ENCODE data around the gene ALDH4A1.

Gene ALDH4A1

DNA sequence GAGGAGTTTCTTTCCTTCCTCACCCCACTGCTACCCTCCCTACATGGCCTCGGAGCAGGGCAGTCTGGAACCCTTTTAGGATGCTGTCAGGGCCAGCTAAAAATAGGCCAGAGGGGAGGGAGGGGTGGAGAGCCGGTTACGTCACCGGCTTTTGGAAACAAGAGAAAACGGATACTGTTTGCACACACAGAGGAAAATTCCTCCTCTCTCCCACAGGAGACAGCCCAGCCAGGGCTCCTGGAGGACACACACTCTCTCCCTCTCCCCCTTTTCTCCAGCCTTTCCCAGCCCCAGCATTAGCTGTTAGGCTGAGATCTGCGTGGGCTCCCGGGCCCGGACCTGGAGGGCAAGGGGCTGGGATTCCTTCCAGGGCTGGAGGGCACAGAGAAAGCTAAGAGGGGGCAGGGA lies 20.0 kb upstream of the ALDH4A1 start:
- peak; percentile 89 for DNase-seq

GRCh38 chr1:18921516-18922251 lies 19.3 kb upstream of the ALDH4A1 start:
- DNase-seq = no peak

GRCh38 chr1:18920931-18921330 lies 18.6 kb upstream of the ALDH4A1 start:
- no peak for DNase-seq

- no peak for DNase-seq
Observed at GRCh38 chr1:18919956-18920355, 17.6 kb upstream of the ALDH4A1 start.

DNA sequence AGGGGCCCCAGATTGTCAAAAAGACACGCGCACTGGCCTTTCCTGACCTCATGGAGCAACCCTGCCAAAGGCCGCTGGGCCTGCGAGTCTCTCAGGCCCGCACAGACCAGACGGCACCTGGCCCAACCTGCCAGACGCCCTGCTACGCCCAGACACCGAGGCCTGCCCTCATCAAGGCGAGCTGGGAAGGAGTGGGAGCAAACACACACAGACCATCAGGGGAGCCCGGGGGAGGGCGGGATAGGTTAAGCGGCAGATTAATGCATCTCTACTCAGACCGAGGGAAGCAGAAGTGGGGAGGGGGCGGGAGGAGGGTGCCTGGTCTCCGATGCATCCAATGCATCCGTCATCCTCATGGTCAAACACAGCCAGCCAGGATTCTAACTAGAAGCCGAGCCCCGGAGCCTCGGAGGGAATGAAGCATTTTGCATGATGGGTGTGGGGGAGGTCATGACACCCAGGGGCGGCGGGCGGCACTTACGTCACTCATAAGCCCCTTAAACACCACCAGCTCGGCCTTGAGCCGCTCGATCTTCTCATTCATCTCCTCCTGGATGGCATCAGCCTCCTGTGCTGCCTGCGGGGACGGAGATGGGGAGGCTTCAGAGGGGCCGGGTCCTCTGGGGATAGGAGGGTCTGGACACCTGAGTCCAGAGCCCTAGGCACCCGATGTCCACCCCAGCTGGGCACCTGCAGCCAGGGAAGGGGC lies 17.0 kb upstream of the ALDH4A1 start:
- DNase-seq = no peak

- DNase-seq = no peak
Observed at GRCh38 chr1:18918417-18918816, 16.1 kb upstream of the ALDH4A1 start.

DNA sequence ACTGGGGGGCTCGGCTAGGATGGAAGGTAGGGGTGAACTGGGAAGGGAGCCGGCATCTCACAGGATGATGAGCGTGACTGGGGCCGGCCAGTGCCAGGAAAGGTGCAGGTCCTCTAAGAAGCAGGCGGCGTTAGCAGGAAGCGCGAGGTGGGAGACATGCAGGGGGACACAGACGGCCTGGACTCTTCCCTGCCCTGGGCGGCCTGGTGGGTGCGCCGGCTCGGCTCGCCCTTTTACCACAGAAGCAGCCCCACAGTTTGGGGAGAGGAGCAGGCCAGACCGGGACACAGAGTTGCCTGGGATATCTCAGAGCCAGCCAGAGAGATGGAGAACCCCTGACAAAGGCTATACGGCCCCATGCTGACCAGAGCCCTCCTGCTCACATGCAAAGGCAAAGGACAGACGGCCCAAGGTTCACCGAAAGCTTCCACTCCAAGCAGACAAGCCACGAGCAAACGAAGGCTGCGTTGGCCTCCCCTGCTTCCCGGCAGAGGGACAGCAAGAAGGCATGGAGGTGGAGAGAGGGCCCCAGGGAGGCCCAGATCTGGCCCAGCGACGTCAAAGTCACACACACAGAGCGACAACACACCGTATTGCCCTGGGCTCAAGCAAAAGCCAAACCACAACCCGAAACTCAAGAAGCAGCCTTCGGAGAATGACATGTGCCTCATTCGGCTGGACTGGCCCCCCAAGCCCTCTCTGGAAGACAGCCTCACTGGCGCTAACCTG lies 14.9 kb upstream of the ALDH4A1 start:
- no peak for DNase-seq

DNA sequence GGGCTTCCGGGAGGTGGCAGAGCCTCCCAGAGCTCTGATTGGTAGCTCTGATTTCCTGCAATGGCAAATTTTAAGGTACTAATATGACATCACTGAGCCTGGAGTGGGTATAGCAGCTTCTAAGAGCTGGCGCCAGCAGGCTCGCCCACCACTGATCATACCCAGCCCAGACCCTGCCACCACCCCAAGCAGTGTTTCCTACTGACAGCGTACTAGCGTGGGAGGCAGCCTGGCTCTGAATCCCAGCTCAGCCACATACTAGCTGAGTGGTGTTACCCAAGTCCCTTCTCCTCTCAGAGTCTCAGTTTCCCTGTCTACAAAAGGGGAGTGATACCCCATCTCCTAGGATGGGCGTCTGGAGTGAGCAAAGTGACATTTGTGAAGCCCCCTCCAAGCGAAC lies 13.0 kb upstream of the ALDH4A1 start:
- no peak for DNase-seq

DNA sequence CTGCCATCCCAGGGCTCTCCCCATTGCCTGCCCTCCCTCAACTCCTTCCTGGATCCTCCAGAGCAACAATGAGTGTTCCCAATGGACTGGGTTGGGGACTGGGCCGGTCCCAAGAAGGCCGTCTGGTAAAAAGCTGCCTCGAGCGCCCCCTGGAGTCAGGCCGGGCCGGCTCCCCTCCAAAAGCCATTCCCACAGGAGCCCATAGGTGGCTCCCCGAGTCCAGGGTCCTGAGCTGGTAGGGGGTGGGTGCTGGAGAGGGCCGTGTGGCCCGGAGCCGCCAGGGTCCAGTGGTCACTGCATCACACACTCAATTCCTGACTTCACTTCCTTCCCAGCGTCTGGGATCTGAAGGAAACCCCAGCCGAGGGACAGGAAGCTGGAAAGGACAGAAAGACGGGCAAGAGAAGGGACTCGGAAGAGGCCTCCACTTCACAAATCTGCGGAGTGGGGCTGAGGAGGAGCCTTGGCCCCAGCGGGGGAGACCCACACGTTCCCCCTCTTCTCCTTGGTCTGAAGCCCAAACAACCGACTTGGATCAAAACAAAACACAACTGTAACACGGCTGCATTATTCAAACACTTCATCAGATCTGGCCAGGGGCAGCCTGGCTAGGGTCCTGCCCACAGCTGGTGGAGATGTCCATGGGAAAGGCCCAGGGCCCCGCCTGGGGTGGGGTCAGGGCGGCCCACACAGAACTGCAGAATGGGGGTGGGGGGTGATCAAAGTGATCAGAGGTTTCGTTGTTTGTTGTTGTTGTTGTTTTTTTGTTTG lies 10.9 kb upstream of the ALDH4A1 start:
- peak; percentile 76 for DNase-seq

DNA sequence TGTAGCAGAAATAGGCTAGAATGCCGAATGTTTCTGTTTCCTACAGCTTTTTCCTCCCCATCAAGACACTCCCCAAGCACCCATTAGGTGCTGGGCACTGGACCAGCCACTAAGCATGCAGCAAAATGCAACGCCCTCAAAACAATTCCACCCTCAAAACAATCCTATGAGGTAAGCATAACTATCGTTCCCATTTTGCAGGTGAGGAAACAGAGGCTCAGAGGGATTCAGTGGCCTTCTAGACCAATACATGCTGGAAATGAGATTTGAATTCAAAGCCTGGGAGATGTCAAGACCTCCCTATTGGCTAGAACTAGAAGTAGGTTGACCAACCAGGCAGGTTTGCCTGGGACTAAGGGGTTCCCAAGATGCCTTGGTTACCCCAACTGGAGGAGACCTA lies 10.2 kb upstream of the ALDH4A1 start:
- no peak for DNase-seq

DNA sequence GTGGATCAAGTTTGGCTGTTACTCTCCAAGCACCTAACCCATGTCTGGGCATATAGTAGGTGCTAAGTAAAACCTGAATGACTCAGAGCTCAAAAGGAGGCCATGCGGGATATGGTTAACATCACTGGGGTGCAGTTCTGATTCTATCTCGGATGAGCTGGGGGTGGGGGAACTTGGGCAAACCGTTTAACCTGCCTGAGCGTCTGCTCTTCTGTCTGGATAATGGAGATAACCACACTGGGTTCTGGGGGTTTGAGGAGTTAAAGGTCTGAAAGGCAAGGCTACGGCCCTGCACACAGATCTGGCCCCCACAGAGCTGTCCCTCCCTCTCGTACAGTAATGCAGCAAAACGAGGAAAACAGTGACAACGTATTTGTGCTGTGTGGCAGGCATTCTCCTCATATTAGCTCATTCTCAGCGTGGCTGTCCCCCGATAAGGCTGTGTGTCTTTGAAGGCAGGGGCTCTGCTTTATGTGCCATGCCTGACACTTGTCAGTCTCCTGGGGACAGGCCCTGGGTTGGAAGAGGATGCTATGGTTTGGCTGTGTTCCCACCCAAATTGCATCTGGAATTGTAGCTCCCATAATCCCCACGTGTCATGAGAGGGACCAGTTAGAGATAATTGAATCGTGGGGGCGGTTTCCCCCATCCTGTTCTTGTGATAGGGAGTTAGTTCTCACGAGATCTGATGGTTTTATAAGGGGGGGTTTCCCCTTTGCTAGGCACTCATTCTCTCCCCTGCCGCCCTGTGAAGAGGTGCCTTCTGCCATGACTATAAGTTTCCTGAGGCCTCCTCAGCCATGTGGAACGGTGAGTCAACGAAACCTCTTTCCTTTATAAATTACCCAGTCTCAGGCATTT lies 6.8 kb upstream of the ALDH4A1 start:
- DNase-seq = no peak

DNA sequence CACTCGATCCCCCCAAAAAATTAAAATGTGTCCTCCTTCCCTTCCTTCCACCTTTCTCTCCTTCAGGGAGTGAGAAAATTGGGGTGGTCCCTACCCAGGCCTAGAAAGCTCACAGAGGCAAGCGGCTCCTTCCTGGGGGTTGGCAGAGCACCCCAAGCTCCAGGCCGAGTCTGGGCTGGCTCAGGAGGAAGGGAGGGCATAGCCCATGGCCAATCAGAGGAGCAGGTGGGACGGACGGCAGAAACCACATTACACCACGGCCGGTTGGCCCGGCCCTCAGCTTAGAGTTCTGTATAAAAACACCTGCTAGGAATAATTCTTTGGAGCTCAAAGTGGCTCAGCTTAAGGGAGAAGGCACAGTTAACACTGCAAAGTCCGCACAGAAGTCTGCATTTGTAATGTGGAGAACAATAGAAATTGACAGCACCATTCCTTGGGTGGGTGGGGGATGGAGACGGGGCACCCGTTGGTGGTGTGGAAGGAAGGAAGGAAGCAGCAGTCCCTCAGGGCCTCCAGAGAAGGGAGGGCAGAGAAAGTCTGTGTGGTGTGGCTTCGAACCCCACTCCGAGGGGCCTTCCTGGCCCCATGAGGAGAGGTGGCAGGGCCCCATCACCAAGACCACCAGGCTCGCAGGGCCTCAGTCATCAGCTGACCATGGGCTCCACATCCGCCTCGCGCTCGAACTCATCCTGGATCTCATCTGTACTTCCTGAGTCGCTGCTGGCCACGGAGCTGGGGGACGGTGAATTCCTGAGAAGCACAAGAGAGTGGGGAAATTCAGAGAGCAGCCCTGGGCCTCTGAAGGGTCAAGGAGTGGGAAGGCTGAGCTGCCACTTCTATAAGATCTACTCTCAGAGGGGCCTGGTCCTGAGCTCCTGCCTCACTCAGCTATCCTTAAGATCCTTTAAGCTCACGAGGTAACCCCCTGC lies 5.8 kb upstream of the ALDH4A1 start:
- DNase-seq = no peak

DNA sequence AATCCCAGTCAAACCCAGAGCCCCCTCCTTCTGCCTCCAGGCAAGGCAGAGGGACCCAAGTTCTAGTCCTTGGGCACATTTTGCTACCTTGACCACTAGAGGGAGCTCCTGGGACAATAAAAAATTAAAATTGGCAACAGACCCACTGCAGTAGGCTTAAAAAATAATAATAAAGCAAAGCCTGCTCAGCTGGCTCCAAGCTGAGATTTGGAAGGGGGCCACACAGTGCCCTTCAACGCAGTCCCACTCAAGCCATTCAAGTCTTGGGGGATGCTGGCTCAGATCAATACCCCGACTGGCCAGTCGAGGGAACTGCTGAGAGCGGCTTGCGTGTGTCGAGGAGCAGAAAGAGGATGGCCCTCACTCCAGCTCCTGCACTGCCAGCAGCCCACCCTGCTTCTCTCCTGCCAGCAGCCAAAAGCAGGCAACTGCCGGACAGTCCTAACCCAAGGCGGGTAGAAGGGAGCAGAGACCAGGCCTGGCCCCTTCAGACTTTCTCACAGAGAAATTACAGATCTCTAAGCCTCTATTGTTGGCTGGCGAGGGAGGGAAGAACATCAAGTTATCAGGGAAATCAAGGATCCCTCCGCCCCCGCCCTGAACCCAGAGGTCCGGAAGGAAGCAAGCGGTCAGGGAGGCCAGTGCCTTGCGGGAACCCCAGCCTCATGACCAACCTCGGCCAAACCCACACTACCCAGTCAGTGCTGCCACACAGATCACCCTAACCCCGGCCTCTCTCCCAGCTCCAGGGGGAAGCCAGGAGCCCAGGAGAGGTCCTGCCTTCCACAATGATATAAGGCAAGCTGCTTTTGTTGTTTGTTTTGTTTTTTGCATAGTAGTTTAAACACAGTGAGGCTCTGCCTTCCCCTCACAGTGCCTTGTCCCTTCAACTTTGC lies 4.9 kb upstream of the ALDH4A1 start:
- peak; percentile 58 for DNase-seq

DNA sequence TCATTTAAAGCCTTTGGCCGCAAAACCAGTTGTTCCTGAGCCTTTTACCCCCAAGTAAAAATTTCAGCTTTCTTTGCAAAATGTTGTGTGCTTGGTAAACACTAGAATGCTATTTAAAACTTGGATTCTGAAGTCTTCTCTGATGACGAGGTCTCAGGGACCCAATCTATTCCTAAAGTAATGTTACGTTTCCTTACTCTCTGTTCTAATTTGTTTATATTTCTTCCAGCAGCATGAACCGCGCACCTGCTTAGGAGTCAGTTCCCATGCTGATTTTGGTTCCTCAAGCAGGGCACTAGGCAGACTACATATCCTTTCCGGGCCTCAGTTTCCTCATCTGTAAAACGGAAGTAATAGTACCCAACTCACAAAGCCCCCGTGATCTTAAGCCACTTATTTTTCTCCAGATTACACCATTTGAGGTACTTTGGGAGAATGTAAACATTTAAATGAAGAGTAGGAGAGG lies 969 bp upstream of the ALDH4A1 start:
- DNase-seq = no peak

DNA sequence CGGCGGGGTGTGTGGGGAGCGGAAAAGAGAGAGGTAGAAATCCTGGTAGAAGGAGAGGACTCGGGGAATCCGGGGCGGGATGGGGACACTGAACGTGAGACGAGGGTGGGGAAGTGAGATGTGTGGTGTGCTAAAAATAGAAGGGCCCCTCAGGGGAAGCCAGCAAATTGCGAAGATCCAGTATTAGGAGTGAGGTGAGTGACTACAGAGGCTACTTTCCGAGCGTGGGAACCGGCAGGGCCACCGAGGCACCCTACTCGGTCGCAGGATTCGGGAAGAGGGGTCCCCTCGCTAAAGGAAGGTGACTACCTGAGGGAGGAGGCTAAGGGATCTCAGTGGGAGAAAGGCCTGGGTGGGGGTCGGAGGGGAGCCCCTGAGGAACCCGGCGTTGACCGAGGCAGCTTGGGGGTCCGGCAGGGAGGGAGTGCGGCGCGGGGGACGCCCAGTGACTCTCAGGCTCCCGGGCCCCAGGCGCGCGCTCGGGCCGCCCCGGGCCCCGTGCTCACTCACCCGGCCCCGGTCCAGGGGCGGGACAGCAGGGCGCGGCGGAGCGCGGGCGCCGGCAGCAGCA lies 318 bp downstream of the ALDH4A1 start:
- peak; percentile 22 for DNase-seq

- DNase-seq = no peak
Observed at GRCh38 chr1:18901147-18901951, 1.0 kb downstream of the ALDH4A1 start.

- DNase-seq = peak; percentile 11
Observed at GRCh38 chr1:18900303-18900841, 2.0 kb downstream of the ALDH4A1 start.

GRCh38 chr1:18899363-18900049 lies 2.8 kb downstream of the ALDH4A1 start:
- DNase-seq = no peak
